Measurements from ENCODE around the gene NEK5.
"Not testable (repeated sequence)": the region's sequence is repeated elsewhere in the genome, so short reads cannot be mapped to it uniquely, and the experiment has no call there.

NEK5 gene

DNA sequence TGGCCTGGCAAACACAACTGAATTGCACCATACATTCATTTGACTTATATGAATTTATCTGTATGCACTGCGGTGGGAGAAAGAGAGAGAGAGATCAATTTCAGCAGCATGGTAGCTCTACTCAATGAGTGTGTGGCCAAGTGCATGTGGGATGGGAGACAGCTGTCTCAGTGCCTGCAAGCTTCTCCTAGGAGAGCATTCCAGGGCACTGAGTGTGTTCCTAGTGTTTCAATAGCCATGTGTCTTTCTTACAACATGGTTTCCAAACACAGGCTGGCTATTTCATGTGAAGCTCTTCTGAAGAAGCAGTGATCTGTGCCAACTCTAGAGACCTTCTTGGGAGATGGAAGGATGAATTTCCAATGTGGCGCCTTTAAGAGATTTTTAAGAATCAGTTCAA lies 43.5 kb downstream of the NEK5 start:
- H3K36me3 ChIP-seq (ENCODE audit: control insufficient read depth, insufficient read depth, low read length), result no peaks in the 10 kb centered on the region
- no peaks in the 10 kb centered on the region for H3K9me3 ChIP-seq (ENCODE audit: control insufficient read depth, low read length)
- H3K4me1 ChIP-seq (ENCODE audit: control insufficient read depth, insufficient read depth, low read length, poor library complexity, severe bottlenecking), result no peaks in the 10 kb centered on the region
- DNase-seq, result no peak
- H3K27ac ChIP-seq (ENCODE audit: insufficient read depth, low read length, poor library complexity, severe bottlenecking), result no peak overlapping the region
- no peak overlapping the region for H3K4me3 ChIP-seq (ENCODE audit: insufficient read depth, low read depth, low read length, poor library complexity, severe bottlenecking)
- H3K27me3 ChIP-seq (replicated peaks; ENCODE audit: control insufficient read depth, insufficient read depth, low read length, poor library complexity, severe bottlenecking), result no peaks in the 10 kb centered on the region

DNA sequence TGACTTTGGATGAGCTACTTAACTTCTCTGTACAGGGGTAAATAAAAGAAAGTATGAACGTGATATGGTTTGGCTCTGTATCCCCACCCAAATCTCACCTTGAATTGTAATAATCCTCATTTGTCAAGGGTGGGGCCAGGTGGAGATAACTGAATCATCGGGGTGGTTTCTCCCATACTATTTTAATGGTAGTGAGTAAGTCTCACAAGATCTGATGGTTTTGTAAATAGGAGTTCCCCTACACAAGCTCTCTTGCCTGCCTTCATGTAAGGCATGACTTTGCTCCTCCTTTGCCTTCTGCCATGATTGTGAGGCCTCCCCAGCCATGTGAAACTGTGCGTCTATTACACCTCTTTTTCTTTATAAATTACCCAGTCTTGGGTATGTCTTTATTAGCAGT lies 43.9 kb downstream of the NEK5 start:
- not testable (repeated sequence) for DNase-seq; H3K27me3 ChIP-seq (replicated peaks; ENCODE audit: control insufficient read depth, insufficient read depth, low read length, poor library complexity, severe bottlenecking)

DNA sequence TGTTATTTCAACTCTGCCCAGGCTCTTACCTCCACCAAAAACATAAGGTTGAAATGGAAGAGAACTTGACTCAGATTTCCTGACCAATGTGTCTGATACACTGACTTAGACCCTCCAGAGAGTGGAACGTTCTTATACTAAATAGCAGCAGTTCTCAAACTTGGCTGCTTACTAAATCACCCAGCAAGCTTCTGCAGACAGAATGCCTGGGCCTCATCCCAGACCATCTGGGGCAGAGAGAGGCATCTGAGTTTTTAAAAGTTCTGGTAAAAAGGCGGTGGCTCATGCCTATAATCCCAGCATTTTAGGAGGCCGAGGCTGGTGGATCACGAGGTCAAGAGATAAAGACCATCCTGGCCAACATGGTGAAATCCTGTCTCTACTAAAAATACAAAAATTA lies 46.3 kb downstream of the NEK5 start:
- no peak overlapping the region for H3K27ac ChIP-seq (ENCODE audit: insufficient read depth, low read length, poor library complexity, severe bottlenecking)
- no peak overlapping the region for H3K4me3 ChIP-seq (ENCODE audit: insufficient read depth, low read depth, low read length, poor library complexity, severe bottlenecking)
- H3K9me3 ChIP-seq (ENCODE audit: control insufficient read depth, low read length), result no peaks in the 10 kb centered on the region
- DNase-seq, result no peak
- H3K4me1 ChIP-seq (ENCODE audit: control insufficient read depth, insufficient read depth, low read length, poor library complexity, severe bottlenecking), result no peaks in the 10 kb centered on the region
- H3K27me3 ChIP-seq (replicated peaks; ENCODE audit: control insufficient read depth, insufficient read depth, low read length, poor library complexity, severe bottlenecking), result no peaks in the 10 kb centered on the region
- H3K36me3 ChIP-seq (ENCODE audit: control insufficient read depth, insufficient read depth, low read length), result no peaks in the 10 kb centered on the region

More for the DNA sequence above, 43.9 kb downstream of the NEK5 start:
- not testable (repeated sequence) for H3K36me3 ChIP-seq (ENCODE audit: control insufficient read depth, insufficient read depth, low read length); H3K4me1 ChIP-seq (ENCODE audit: control insufficient read depth, insufficient read depth, low read length, poor library complexity, severe bottlenecking); H3K27ac ChIP-seq (ENCODE audit: insufficient read depth, low read length, poor library complexity, severe bottlenecking); H3K9me3 ChIP-seq (ENCODE audit: control insufficient read depth, low read length); H3K4me3 ChIP-seq (ENCODE audit: insufficient read depth, low read depth, low read length, poor library complexity, severe bottlenecking)

DNA sequence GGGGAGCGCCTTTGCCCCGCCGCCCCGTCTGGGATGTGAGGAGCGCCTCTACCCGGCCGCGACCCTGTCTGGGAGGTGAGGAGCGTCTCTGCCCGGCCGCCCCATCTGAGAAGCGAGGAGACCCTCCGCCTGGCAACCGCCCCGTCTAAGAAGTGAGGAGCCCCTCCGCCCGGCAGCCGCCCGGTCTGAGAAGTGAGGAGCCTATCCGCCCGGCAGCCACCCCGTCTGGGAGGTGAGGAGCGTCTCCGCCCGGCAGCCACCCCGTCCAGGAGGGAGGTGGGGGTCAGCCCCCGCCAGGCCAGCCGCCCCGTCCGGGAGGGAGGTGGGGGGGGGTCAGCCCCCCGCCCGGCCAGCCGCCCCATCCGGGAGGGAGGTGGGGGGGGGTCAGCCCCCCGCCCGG lies 49.0 kb downstream of the NEK5 start:
- H3K4me3 ChIP-seq (ENCODE audit: insufficient read depth, low read depth, low read length, poor library complexity, severe bottlenecking), result not testable (repeated sequence)

DNA sequence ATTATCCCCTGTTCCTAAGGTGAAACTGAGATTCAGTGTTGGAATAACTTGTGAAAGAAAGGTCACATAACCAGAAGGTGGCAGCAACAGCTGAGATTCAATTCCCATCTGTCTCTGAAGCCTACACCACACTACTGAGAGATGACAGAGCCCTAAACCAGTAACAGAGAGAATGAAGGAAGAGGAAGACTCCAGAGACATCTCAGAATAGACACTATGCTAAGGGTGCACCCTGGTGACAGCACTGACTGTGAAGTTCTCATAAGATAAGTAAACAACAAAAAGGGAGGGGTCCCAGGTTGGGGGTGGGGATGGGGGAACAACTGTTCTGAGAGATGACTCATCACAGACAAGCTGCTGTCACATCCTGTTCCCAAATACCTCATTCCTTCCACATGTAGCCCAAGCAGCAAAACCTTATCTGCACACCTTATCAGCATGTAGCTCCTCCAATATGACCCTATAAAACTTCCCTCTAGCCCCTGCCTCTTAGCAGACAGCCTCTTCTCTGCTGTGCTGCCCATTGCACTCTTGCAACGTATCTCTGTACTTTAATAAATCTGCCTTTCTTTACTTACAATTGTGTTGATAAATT lies 57.8 kb downstream of the NEK5 start:
- Histone ChIP-seq H3K4me3 (ENCODE audit: insufficient read depth, low read depth, low read length, poor library complexity, severe bottlenecking) (no peak overlapping the region), H3K27me3 (replicated peaks; ENCODE audit: control insufficient read depth, insufficient read depth, low read length, poor library complexity, severe bottlenecking) (peaks cover 3% of the 10 kb centered on the region), H3K9me3 (ENCODE audit: control insufficient read depth, low read length) (peaks cover 8% of the 10 kb centered on the region), H3K27ac (ENCODE audit: insufficient read depth, low read length, poor library complexity, severe bottlenecking) (no peak overlapping the region), H3K36me3 (ENCODE audit: control insufficient read depth, insufficient read depth, low read length) (no peaks in the 10 kb centered on the region), H3K4me1 (ENCODE audit: control insufficient read depth, insufficient read depth, low read length, poor library complexity, severe bottlenecking) (no peaks in the 10 kb centered on the region)
- no peak for DNase-seq

More for the DNA sequence above, 49.0 kb downstream of the NEK5 start:
- H3K9me3 ChIP-seq (ENCODE audit: control insufficient read depth, low read length); H3K36me3 ChIP-seq (ENCODE audit: control insufficient read depth, insufficient read depth, low read length); H3K4me1 ChIP-seq (ENCODE audit: control insufficient read depth, insufficient read depth, low read length, poor library complexity, severe bottlenecking); H3K27me3 ChIP-seq (replicated peaks; ENCODE audit: control insufficient read depth, insufficient read depth, low read length, poor library complexity, severe bottlenecking); H3K27ac ChIP-seq (ENCODE audit: insufficient read depth, low read length, poor library complexity, severe bottlenecking); DNase-seq: not testable (repeated sequence)

DNA sequence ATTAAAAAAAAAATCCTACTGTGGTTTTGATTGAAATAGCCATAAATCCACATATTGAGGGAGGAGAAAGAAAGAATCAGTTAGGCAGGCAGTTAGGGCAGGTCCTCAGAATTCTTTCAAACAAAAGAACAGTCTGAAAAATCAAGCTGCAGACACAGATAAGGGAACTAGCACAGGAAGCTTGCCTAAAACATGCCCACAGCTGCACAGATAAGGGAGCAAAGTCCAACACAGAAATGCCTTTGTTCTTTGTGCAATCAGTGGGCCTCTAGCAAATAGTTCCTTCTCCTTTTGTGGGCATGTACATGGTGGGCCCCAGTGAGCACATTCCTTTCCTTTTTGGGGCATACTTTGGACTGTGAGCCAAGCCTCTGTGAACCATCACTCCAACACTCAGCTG lies 61.6 kb downstream of the NEK5 start:
- Histone ChIP-seq H3K27me3 (replicated peaks; ENCODE audit: control insufficient read depth, insufficient read depth, low read length, poor library complexity, severe bottlenecking) (peaks cover under 1% of the 10 kb centered on the region), H3K27ac (ENCODE audit: insufficient read depth, low read length, poor library complexity, severe bottlenecking) (no peak overlapping the region), H3K36me3 (ENCODE audit: control insufficient read depth, insufficient read depth, low read length) (no peaks in the 10 kb centered on the region), H3K4me3 (ENCODE audit: insufficient read depth, low read depth, low read length, poor library complexity, severe bottlenecking) (no peak overlapping the region), H3K9me3 (ENCODE audit: control insufficient read depth, low read length) (peaks cover 8% of the 10 kb centered on the region), H3K4me1 (ENCODE audit: control insufficient read depth, insufficient read depth, low read length, poor library complexity, severe bottlenecking) (no peaks in the 10 kb centered on the region)
- DNase-seq, result no peak

DNA sequence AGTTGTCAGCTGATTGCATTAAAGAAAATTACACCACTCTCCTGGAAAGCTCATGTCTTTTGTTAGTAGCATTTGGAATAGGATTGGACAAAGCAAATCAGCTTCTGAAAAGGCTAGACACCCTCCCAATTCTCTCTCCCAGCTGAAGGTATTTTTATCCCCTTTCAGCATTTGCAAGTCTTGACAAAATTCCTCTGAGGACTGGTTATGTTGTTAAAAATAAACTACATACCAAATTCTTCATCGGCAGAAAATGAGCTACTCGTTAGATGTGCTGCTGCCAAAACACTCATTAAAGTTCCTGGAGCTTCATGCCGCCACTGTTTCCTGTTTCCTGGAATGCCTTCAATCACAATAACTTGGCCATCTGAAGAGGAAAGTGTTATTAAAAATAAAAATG lies 67.3 kb downstream of the NEK5 start:
- no peak overlapping the region for H3K27ac ChIP-seq (ENCODE audit: insufficient read depth, low read length, poor library complexity, severe bottlenecking)
- DNase-seq, result no peak
- H3K36me3 ChIP-seq (ENCODE audit: control insufficient read depth, insufficient read depth, low read length), result no peaks in the 10 kb centered on the region

DNA sequence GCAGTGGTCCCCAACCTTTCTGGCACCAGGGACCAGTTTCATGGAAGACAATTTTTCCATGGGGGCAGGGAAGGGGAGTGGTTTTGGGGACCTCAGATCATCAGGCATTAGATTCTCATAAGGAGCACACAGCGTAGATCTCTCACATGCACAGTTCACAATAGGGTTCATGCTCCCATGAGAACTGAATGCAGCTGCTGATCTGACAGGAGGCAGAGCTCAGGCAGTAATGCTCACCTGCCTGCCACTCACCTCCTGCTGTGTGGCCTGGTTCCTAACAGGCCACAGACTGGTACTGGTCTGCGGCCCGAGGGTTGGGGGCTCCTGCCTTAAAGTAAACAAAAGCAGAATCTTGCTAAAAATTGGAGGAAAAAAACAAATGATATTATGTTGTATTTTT lies 67.8 kb downstream of the NEK5 start:
- H3K9me3 ChIP-seq (ENCODE audit: control insufficient read depth, low read length); H3K27ac ChIP-seq (ENCODE audit: insufficient read depth, low read length, poor library complexity, severe bottlenecking); H3K36me3 ChIP-seq (ENCODE audit: control insufficient read depth, insufficient read depth, low read length); H3K27me3 ChIP-seq (replicated peaks; ENCODE audit: control insufficient read depth, insufficient read depth, low read length, poor library complexity, severe bottlenecking); DNase-seq; H3K4me3 ChIP-seq (ENCODE audit: insufficient read depth, low read depth, low read length, poor library complexity, severe bottlenecking); H3K4me1 ChIP-seq (ENCODE audit: control insufficient read depth, insufficient read depth, low read length, poor library complexity, severe bottlenecking): not testable (repeated sequence)

More for the DNA sequence above, 67.3 kb downstream of the NEK5 start:
- no peaks in the 10 kb centered on the region for H3K9me3 ChIP-seq (ENCODE audit: control insufficient read depth, low read length)
- H3K4me1 ChIP-seq (ENCODE audit: control insufficient read depth, insufficient read depth, low read length, poor library complexity, severe bottlenecking), result no peaks in the 10 kb centered on the region
- H3K4me3 ChIP-seq (ENCODE audit: insufficient read depth, low read depth, low read length, poor library complexity, severe bottlenecking), result no peak overlapping the region
- no peaks in the 10 kb centered on the region for H3K27me3 ChIP-seq (replicated peaks; ENCODE audit: control insufficient read depth, insufficient read depth, low read length, poor library complexity, severe bottlenecking)

DNA sequence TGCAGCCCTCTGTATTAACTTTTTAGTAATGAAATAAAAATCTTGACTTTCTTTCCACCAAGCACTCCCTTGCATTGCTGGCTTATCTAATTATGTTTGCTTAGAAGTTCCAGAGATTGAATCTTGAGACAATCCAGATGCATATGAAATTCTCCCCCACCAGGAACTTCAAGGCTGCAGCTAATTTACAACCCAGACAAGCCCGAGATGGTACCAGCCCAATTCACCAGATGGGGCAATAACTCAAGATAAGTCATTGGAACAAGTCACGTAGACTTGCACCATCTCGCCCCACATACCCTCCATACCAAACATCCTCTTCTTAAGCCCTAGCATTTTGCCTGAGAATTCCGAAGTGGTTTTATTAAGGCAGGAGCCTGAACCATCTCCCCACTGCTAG lies 75.4 kb downstream of the NEK5 start:
- no peaks in the 10 kb centered on the region for H3K4me1 ChIP-seq (ENCODE audit: control insufficient read depth, insufficient read depth, low read length, poor library complexity, severe bottlenecking)
- H3K27ac ChIP-seq (ENCODE audit: insufficient read depth, low read length, poor library complexity, severe bottlenecking), result no peak overlapping the region
- DNase-seq, result no peak
- H3K36me3 ChIP-seq (ENCODE audit: control insufficient read depth, insufficient read depth, low read length), result no peaks in the 10 kb centered on the region
- H3K4me3 ChIP-seq (ENCODE audit: insufficient read depth, low read depth, low read length, poor library complexity, severe bottlenecking), result no peak overlapping the region
- H3K9me3 ChIP-seq (ENCODE audit: control insufficient read depth, low read length), result no peaks in the 10 kb centered on the region
- no peaks in the 10 kb centered on the region for H3K27me3 ChIP-seq (replicated peaks; ENCODE audit: control insufficient read depth, insufficient read depth, low read length, poor library complexity, severe bottlenecking)

DNA sequence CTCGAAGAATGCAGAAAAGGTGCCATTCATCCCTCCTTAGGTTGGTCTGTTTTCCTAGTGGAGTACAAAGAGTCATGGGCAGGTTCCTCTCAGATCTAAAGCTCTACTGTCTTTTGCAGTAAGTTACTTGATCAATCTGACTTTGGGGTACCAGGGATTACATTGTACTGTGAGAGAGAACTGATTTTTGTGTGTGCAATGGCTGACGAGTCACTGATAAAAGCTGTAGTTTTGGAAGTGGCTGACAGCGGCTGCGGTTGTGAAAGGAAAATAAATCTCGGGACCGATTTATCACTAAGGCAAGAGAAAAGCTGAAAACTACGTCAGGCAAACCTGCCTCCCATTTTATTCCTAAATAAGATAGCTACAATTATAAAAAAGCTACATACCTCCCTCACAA lies 77.5 kb downstream of the NEK5 start:
- Histone ChIP-seq H3K4me1 (ENCODE audit: control insufficient read depth, insufficient read depth, low read length, poor library complexity, severe bottlenecking) (no peaks in the 10 kb centered on the region), H3K27me3 (replicated peaks; ENCODE audit: control insufficient read depth, insufficient read depth, low read length, poor library complexity, severe bottlenecking) (no peaks in the 10 kb centered on the region), H3K27ac (ENCODE audit: insufficient read depth, low read length, poor library complexity, severe bottlenecking) (no peak overlapping the region), H3K36me3 (ENCODE audit: control insufficient read depth, insufficient read depth, low read length) (no peaks in the 10 kb centered on the region), H3K9me3 (ENCODE audit: control insufficient read depth, low read length) (no peaks in the 10 kb centered on the region), H3K4me3 (ENCODE audit: insufficient read depth, low read depth, low read length, poor library complexity, severe bottlenecking) (no peak overlapping the region)
- no peak for DNase-seq

Data from effector memory CD4-positive, alpha-beta T cell (primary cell).